ENCODE measurements around the gene AK3.

The AK3 gene

DNA sequence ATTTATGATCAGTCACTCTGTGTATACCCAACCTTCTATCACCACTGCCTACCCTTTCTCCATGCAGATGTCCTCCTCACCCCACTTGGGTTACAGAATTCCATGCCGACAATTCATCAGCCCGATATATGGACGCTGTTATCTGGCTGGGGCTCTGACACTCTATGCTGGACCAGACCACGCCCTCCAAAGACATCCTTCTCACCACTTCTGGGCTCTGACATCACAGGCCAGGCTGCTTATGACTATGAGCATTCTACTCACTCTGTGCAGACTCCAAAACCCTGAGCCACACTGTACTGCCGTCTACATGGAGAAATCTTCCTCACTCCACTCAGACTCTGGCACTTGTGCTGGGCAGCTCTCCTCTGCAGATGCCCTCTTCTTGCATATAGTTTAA lies 7.6 kb upstream of the AK3 start:
- H3K4me3 ChIP-seq: no peak overlapping the region
- no peak for DNase-seq (ENCODE audit: low spot score)
- no peak for TF ChIP-seq CTCF (IDR thresholded peaks at IDR 0.05)
- H3K27ac ChIP-seq: no peak overlapping the region

GRCh38 chr9:4746278-4747030 lies 5.5 kb upstream of the AK3 start:
- H3K4me3 ChIP-seq: no peak overlapping the region
- DNase-seq (ENCODE audit: low spot score): no peak
- TF ChIP-seq CTCF (IDR thresholded peaks at IDR 0.05): no peak
- H3K27ac ChIP-seq: no peak overlapping the region

GRCh38 chr9:4743131-4743875 lies 2.3 kb upstream of the AK3 start:
- DNase-seq (ENCODE audit: low spot score): no peak
- Histone ChIP-seq H3K4me3 (no peak overlapping the region), H3K27ac (no peak overlapping the region)
- no peak for TF ChIP-seq CTCF (IDR thresholded peaks at IDR 0.05)

GRCh38 chr9:4742246-4742645 lies 1.2 kb upstream of the AK3 start:
- Histone ChIP-seq H3K4me3 (peak overlapping the region; percentile 88), H3K27ac (peak overlapping the region; percentile 91 to 97)
- no peak for TF ChIP-seq CTCF (IDR thresholded peaks at IDR 0.05)
- no peak for DNase-seq (ENCODE audit: low spot score)

DNA sequence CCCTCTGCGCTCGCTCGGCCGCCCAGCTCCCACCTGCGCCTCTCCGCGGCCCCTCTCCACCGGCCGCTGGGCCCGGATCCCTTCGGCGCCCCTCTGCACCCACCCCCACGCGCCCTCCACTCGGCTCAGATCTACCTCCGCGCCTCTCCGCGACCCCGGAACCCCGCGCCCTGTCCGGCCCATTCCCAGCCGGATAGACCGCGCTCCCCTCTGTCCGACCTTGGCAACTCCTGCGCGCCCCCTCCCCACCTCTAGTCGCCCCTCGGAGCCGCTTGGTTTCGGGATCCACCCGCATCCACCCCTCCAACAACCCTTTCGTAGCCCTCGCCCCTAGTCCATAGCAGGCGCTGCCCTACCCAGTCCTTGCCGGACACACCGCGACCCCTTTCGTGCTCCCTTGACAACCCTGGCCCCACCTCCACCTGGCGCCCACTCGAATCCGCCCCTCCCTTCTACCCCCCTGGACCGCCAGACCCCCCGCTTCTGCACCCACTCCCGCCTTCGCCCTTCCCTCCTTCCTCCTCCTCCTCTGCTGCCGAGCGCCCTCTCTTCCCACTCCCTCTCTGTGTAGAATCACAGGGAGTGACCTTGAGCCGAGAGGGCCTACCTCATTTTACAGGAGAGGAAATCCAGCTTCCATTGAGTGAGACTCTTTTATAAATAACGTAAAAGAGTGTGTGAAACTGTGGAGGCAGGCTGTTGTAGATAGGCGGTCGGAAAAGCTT lies 525 bp upstream of the AK3 start:
- no peak for TF ChIP-seq CTCF (IDR thresholded peaks at IDR 0.05)
- peak; percentile 77 for DNase-seq (ENCODE audit: low spot score)
- Histone ChIP-seq H3K27ac (peak overlapping the region; percentile 91 to 97), H3K4me3 (peak overlapping the region; percentile 88)

DNA sequence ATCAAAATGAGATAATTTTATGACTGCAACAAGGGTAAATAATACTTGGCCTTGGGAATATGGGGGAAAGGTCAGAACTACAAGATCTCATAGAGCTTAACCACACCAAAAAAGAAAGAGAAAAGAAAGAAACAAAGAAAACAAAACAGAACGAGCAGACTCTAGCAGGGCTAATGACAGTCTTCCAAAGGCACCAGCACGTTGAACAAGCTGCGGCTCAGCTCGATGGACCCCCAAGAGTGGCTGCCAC lies 689 bp downstream of the AK3 start:
- H3K27ac ChIP-seq: peak overlapping the region; percentile 91 to 97
- TF ChIP-seq CTCF (IDR thresholded peaks at IDR 0.05): no peak
- peak overlapping the region; percentile 88 for H3K4me3 ChIP-seq
- DNase-seq (ENCODE audit: low spot score): no peak
